Upper lobe of right lung (tissue), 1 donor: ENCODE data around the gene GLB1L2. TPM values are rescaled to one million over a fixed set of nuclear protein-coding genes. Genes with fewer than 3 reads are reported as not detected.

ENCODE experiments used
- ATAC-seq: fragments of 200-7000 bp; cut with Tn5 transposase; one replicate; pipeline ENCODE4 v1.9.1; 2020; ENCODE audit warnings: mild to moderate bottlenecking, moderate library complexity
- DNase-seq: peaks from one replicate; pipeline ENCODE4 v3.0.0-alpha.2; 2020
- H3K27ac ChIP-seq: fragments of 200-600 bp; one replicate; pipeline ENCODE4 v1.8.0; 2022
- H3K27me3 ChIP-seq: fragments of 200-600 bp; one replicate; pipeline ENCODE4 v1.8.0; 2022; ENCODE audit warnings: mild to moderate bottlenecking
- H3K36me3 ChIP-seq: fragments of 200-600 bp; one replicate; pipeline ENCODE4 v1.8.0; 2022
- H3K4me1 ChIP-seq: fragments of 200-600 bp; one replicate; pipeline ENCODE4 v1.8.0; 2022
- H3K4me3 ChIP-seq: fragments of 200-600 bp; one replicate; pipeline ENCODE4 v1.8.0; 2022; ENCODE audit warnings: mild to moderate bottlenecking
- H3K9me3 ChIP-seq: fragments of 200-600 bp; one replicate; pipeline ENCODE4 v1.8.0; 2022
- CTCF ChIP-seq: fragments of 200-600 bp; IDR thresholded peaks from one replicate; pipeline ENCODE4 v1.8.0; 2022; ENCODE audit warnings: antibody characterized with exemption
- intact Hi-C: fragments of 100-400 bp; cut with DNase I; formaldehyde crosslinking; loops from one replicate; pipeline ENCODE4 v1.11.0; 2022
- total RNA-seq: library from RNA; stranded (reverse); fragmentation: NEBNext Ultra II Directional; extraction: Animal tissue kit (Norgen Biotek cat#: 25700); gene quantifications from one replicate; pipeline ENCODE4 v1.2.1, GENCODE V29; 2021
- donor health status: DM: no; HTN: yes; CAD: no; lungs with severe emphysema.

Gene GLB1L2
- total RNA-seq, 1 donor from 2014 or later: 4.9 TPM

DNA sequence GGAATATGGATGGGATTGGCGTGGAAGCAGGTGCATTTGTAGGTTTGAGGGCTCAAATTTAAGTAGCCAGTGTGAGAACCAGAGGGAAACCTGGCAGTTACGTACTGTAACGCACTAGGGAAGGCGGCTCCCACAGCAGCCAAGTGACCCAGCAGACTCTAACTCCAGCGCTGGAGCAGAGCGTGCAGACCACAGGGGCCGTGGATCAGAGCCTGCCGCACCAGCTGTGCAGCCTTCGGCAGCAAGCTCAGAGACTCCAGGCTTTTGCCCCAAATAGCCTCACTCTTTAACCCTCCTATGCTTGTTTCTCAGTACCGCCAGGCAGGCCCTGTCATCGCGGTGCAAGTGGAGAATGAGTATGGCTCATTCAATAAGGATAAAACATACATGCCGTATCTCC, 43.3 kb upstream of the GLB1L2 start:
- Histone ChIP-seq H3K27me3 (no peaks in the 10 kb centered on the region), H3K27ac (no peak overlapping the region), H3K36me3 (no peaks in the 10 kb centered on the region), H3K4me1 (no peaks in the 10 kb centered on the region), H3K4me3 (no peak overlapping the region), H3K9me3 (no peaks in the 10 kb centered on the region)
- intact Hi-C loops: no loop called here
- DNase-seq: no peak
- ATAC-seq: no peak
- TF ChIP-seq CTCF: no peak

DNA sequence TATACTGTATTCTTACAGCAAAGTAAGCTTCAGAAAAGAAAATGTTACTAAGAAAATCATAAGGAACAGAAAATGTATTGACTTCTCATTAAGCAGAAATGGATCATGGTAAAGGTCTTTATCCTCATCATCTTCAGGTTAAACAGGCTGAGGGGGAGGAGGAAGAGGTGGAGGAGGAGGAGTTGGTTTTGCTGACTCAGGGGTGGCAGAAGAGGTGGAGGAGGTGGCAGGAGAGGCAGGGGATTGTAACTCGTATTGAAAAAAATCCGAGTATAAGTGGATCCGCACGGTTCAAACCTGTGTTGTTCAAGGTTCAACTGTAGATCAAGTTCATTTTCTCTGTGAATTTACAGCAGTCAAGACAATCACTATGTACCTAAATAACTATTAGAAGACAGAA, 42.6 kb upstream of the GLB1L2 start:
- no peak for ATAC-seq
- intact Hi-C loops: no loop called here
- H3K4me3 ChIP-seq: no peak overlapping the region
- no peak overlapping the region for H3K27ac ChIP-seq
- H3K4me1 ChIP-seq: no peaks in the 10 kb centered on the region
- no peak for DNase-seq
- no peaks in the 10 kb centered on the region for H3K27me3 ChIP-seq
- no peaks in the 10 kb centered on the region for H3K36me3 ChIP-seq
- H3K9me3 ChIP-seq: no peaks in the 10 kb centered on the region
- TF ChIP-seq CTCF: no peak

DNA sequence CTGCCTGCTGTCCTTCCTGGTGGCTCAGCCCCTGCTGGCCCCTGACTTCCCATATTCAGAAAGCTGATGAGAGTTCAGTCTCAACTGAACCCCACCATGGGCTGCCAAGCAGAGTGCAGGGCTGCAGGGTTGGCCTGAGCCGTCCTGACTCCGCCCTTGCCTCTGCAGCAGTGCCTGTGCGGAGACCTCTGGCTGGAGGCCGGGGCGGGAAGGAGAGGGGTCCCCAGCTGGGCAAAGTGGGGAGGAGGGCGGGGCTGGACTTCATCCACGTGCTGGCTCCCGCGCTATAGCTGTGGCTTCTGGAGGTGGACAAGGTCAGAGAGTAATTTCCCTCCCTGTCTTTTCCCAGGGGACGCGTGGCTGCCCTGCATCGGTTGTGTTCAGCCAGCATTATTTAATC, 42.0 kb upstream of the GLB1L2 start:
- H3K27ac ChIP-seq: no peak overlapping the region
- no peaks in the 10 kb centered on the region for H3K4me1 ChIP-seq
- DNase-seq (no peak), ATAC-seq (no peak)
- intact Hi-C loops: no loop called here
- no peaks in the 10 kb centered on the region for H3K27me3 ChIP-seq
- no peak for TF ChIP-seq CTCF
- H3K9me3 ChIP-seq: no peaks in the 10 kb centered on the region
- no peaks in the 10 kb centered on the region for H3K36me3 ChIP-seq
- no peak overlapping the region for H3K4me3 ChIP-seq

DNA sequence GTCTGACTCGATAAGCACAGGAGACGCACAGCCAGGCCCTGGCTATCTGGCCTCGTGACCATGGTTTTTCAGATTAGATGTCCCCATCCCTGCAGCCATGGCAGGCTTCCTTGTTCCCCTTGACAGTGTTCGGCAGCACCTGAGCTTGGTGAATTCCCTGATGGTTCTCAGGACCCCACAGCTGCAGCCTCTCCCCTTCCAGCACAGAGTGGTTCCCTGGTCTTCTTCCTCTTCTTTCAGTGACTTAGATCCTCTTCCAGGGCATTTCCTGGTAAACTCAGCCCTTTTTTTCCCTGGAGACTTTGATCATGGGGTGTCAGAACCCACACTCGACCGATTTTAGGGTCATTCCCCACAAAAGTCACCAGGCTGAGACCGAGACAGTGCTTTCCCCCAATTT, 41.1 kb upstream of the GLB1L2 start:
- intact Hi-C loops: no loop called here
- TF ChIP-seq CTCF: no peak
- H3K4me3 ChIP-seq: no peak overlapping the region
- H3K27ac ChIP-seq: no peak overlapping the region
- H3K36me3 ChIP-seq: no peaks in the 10 kb centered on the region
- no peak for DNase-seq
- ATAC-seq: no peak
- no peaks in the 10 kb centered on the region for H3K27me3 ChIP-seq
- no peaks in the 10 kb centered on the region for H3K4me1 ChIP-seq
- no peaks in the 10 kb centered on the region for H3K9me3 ChIP-seq

GRCh38 chr11:134291196-134291595, 40.6 kb upstream of the GLB1L2 start:
- intact Hi-C loops: no loop called here
- DNase-seq: no peak
- no peak for TF ChIP-seq CTCF
- Histone ChIP-seq H3K27ac (no peak overlapping the region), H3K4me3 (no peak overlapping the region), H3K4me1 (no peaks in the 10 kb centered on the region), H3K9me3 (no peaks in the 10 kb centered on the region), H3K27me3 (no peaks in the 10 kb centered on the region), H3K36me3 (no peaks in the 10 kb centered on the region)
- no peak for ATAC-seq

- Histone ChIP-seq H3K36me3 (no peaks in the 10 kb centered on the region), H3K4me3 (no peak overlapping the region), H3K27me3 (no peaks in the 10 kb centered on the region), H3K4me1 (no peaks in the 10 kb centered on the region), H3K27ac (no peak overlapping the region), H3K9me3 (no peaks in the 10 kb centered on the region)
- DNase-seq (no peak), ATAC-seq (no peak)
- TF ChIP-seq CTCF: no peak
- intact Hi-C loops: no loop called here
These were observed 39.1 kb upstream of the GLB1L2 start for GRCh38 chr11:134292661-134293060.
